HG03175 (cell line): Measurements from ENCODE around the gene TOM1.

Experiments
- ATAC-seq: cut with Tn5 transposase; IDR thresholded peaks from one replicate; pipeline ENCODE4 v1.9.1; 2021; ENCODE audit warnings: mild to moderate bottlenecking, moderate library complexity; ENCODE audit not compliant: unreplicated experiment

TOM1 gene

DNA sequence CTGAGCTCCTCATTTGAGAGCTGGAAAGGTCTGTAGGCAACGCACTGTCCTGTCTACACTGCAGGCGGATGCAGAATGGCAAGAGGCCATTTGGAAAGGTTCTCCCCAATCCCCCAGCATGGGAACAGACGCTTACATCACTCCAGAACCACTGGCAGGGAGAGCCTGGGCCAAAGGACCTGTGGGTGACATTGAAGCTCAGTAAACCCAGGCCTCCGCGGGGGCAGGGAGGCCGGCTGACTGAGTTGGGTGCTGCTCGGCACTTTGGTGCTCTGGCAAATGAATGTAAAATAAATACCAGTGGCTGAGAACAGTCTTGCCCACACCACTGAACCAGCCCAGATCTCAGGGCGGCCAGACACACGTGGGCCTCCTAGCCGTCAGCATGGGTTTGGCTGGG, 22.4 kb downstream of the TOM1 start:
- ATAC-seq = no peak

DNA sequence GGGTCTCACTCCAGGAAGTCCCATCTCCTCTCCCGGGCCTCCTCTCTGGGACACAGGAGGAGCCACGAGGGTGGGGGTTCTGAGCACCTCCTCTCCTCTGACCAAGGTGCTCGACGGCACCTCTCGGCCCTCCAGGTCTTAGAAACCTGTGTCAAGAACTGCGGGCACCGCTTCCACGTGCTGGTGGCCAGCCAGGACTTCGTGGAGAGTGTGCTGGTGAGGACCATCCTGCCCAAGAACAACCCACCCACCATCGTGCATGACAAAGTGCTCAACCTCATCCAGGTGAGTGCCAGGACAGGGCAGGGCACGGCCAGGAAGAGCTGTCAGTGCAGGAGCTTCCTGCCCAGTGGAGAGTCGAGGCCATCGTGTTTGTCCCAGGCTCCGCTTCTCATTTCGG, 23.2 kb downstream of the TOM1 start:
- ATAC-seq = no peak

GRCh38 chr22:35323305-35323704, 23.6 kb downstream of the TOM1 start:
- ATAC-seq = no peak

DNA sequence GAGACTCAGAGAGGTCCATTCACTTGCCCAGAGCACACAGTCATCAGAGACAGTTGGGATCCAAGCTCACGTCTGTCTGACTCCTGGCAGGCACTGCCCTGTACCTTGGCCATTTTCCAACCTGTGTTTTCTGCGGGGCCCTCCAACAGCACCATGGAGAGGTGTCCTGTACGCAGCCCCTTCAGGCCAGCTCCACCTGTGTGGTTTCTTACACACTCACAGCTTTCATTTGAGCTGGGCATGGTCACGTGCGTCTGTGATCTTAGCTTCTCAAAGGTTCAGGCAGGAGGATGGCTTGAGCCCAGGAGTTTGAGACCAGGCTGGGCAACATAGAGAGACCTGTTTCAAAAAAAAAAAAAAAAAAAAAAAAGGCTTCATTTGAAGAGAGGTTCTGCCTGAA, 24.4 kb downstream of the TOM1 start:
- ATAC-seq = no peak

GRCh38 chr22:35324762-35325161, 25.1 kb downstream of the TOM1 start:
- ATAC-seq = no peak

- ATAC-seq = no peak
Measured at GRCh38 chr22:35325209-35325608, 25.5 kb downstream of the TOM1 start.

GRCh38 chr22:35326854-35327562, 27.3 kb downstream of the TOM1 start:
- ATAC-seq = no peak

- ATAC-seq = no peak
Measured at GRCh38 chr22:35327690-35328471, 28.2 kb downstream of the TOM1 start.

DNA sequence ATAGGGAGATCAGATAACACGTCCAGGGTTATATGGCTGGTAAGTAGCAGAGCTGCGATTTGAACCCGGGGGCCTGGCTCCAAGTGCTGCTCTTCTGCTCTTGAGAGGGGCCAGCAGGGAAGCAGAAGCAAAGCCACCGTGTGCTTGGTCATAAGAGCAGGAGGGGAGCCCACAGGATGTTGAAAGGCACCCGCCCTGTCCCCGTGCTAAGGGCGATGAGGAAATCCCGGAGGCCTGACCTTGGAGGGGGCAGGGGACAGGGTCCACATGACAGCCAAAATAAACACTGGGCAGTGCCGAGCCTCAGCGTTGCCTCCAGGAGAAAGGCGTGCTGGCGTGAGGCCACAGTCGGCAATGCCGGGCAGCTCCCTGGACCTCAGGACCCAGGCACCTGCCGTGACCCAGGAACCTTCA, 28.8 kb downstream of the TOM1 start:
- no peak for ATAC-seq

- ATAC-seq = no peak
Measured at GRCh38 chr22:35329114-35329847, 29.6 kb downstream of the TOM1 start.

DNA sequence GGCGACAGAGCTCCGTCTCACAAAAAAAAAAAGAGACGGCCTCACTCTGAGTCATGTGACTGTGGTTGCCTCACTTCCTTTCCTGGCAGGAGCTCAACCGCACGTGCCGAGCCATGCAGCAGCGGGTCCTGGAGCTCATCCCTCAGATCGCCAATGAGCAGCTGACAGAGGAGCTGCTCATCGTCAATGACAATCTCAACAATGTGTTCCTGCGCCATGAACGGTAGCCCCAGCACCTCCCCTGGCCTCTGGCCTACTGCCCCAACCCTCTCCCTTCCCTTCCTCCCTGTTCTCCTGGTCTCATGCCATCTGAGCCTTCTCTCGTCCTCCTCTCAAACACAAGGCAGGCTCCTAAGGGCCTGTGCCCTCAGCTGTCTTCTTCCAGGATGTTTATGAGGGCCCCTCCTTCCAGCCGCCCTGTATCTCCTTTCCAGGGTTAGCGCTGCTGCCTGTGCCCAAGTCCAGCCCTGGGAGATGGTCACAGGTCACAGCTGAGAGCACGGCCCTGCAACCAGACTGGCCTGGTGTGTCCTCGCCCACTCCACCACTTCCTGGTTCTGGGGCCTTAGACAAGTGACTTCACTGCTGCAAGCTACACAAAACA, 30.7 kb downstream of the TOM1 start:
- no peak for ATAC-seq

GRCh38 chr22:35332278-35332677, 32.6 kb downstream of the TOM1 start:
- ATAC-seq = no peak

- no peak for ATAC-seq
Measured at GRCh38 chr22:35333220-35333619, 33.5 kb downstream of the TOM1 start.

DNA sequence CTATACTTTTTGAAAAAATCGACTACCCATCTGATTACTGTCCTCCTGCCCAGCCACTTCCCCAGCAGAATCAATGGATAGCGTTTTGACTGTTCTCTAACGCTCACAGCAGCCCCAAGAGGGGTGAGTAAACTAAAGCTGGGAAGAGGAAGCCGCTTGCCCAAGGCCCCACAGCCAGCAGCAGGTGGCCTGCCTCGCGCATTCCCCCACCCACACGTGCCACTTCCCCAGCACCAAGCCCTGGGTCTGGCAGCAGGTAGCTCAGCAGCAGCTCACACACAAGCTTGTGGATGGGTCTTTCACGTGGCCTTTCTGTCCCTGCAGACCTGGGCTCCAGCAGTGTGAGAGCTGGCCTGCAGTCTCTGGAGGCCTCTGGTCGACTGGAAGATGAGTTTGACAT, 34.3 kb downstream of the TOM1 start:
- no peak for ATAC-seq

GRCh38 chr22:35335468-35335867, 35.8 kb downstream of the TOM1 start:
- no peak for ATAC-seq

- no peak for ATAC-seq
Measured at GRCh38 chr22:35335936-35336781, 36.5 kb downstream of the TOM1 start.

DNA sequence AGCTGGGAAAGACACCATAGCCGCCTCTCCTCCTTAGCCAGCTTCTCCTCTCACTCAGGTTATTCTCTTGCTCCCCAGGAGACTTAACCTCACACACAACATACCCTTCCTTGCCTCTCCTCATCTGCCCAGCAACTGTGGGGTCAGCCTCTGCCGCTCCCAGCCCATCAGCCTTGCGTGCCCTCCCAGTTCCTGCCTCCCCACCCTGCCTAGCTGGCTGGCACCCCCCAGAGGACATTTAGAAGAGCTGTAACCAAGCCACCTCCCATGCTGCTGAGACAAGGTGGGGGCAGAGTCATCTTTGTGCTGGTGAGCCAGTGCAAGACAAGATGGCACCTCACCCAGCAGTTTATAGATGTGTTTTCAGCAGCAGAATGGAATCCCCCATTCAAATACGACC, 38.2 kb downstream of the TOM1 start:
- ATAC-seq = no peak

- ATAC-seq = no peak
Measured at GRCh38 chr22:35341090-35341874, 41.6 kb downstream of the TOM1 start.

DNA sequence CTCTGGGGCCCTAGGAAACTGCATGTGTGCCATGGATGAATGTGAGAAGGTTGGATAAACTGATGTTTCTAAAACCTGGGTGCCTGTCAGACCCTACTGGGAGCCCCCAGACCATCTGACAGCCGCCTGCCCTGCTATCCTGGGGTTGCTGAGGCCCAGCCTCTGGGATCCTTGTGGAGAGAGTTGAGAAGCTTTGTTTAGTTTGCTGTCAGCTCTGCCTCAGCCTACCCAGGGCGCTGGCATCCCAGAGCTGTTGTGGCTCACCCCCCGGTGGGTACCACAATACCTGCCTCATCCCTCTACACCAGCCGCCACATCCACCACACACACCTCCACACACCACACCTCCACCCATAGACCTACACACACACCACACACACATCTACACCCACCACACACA, 42.7 kb downstream of the TOM1 start:
- ATAC-seq = no peak
